Ammon's horn (tissue), 1 donor: Measurements from ENCODE around the gene CCL28.
"Not testable (repeated sequence)": the region's sequence is repeated elsewhere in the genome, so short reads cannot be mapped to it uniquely, and the experiment has no call there.

ENCODE experiments used
- DNase-seq: peaks from one replicate; pipeline ENCODE4 v3.0.0-alpha.2; 2016; ENCODE audit warnings: low spot score

CCL28 gene

DNA sequence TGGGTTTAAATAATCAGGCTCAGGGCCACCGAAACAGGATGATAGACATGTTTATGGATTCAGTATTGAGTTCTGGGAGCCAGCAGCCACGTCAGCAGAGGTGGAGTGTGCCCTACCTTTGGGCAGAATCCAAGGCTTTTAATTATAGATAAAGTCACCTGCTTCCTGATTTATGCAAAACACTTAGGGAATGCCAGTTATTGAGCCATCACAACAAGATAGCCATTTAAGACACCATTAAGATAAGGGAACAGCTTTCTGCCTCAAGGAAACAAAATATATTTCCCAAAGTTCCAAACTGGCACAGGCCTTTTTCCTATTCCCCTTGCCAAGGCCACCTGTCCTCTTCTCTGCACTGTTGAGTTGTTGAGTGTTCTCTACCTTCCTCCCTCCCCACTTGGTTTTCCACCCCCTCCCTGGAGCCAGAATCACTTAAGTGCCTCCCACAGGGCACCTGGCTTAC is 2.4 kb downstream of the CCL28 start:
- no peak for DNase-seq

DNA sequence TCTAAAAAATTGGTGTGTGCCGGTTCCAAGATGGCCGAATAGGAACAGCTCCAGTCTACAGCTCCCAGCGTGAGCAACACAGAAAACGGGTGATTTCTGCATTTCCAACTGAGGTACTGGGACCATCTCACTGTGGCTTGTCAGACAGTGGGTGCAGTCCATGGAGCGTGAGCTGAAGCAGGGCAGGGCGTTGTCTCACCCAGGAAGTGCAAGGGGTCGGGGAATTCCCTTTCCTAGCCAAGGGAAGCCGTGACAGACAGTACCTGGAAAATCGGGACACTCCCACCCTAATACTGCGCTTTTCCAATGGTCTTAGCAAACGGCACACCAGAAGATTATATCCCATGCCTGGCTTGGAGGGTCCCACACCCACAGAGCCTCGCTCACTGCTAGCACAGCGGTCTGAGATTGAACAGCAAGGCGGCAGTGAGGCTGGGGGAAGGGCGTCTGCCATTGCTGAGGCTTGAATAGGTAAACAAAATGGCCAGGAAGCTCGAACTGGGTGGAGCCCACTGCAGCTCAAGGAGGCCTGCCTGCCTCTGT is 9.6 kb downstream of the CCL28 start:
- DNase-seq, result not testable (repeated sequence)

DNA sequence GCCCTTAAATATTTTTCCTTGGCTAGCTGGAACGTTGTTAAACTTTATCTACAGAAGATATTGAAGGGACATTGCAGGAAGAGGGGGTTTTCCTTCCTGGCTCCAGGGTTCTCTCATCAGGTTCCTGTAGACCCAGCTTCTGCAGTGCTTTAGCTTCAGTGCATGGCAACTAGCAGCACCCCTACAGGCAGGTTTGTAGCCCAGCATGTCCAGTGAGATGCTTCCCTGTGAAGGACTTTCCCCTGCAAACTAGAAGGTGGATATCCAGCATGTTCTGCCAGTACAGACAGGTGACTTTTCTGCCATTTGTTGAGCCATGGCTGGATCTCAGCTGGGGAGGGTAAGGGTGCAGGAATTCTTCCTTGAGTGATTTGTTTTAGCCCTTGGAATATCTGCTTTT is 10.4 kb downstream of the CCL28 start:
- DNase-seq, result no peak

DNA sequence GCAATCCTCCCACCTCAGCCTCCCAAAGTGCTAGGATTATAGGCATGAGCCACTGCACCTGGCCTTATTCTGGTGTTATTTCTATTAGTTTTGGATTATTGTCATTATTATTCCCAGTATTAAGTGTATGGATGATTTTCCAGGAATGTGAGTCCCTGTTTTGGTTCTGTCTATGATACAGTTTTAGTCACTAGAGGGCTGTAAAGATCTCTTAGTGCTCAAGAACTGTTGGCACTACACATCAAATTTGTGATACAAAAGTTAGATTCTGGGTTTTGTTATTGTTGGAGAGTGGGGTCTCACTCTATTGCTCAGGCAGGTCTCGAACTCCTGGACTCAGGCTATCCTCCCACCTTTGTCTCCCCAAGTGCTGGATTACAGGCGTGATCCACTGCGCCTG is 12.1 kb downstream of the CCL28 start:
- DNase-seq, result no peak

DNA sequence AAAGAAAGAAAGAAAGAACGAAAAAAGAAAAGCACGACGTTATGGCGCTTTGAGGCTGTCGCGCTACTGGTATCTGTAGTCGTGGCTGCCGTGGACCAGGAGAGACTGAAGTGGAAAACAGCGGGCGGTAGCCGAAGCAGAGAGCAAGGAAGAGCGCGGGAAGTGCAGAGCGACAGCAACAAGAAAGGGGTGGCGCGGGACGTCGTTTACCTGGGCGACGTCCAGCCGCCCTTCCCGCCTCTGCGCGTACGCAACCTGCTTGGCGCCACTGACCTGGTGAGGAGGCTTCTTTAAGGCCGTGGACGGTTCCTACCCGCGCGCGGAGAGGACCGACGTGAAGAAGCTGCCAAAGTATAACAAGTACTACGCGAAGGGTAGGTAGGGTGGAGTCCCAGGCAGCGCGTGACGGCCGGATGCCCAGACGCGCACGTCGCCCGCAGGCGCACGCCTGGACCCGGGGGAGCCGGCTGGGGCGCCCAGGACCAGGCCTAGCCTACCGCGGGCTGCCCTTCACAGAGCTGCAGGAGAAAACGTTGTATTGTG is 15.4 kb downstream of the CCL28 start:
- DNase-seq, result peak; percentile 8

DNA sequence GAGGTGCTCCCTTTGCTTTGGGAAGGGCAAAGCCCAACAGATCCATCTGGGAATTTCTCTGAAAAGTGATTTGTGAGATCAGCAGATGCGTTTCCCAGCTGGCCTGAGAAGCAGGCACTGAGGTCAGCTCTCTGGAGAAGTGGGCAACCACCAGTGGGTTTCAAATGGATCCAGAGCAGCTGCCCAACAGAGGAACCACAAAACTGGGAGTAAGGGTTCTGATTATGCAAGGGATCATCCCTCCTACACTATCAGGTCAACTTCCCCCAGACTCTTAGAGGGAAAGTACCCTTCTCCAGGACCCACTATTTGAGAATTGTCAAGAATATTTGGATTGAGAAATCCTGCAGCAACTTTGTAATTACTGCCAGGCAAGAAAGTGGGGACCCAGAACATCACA is 21.7 kb downstream of the CCL28 start:
- no peak for DNase-seq

DNA sequence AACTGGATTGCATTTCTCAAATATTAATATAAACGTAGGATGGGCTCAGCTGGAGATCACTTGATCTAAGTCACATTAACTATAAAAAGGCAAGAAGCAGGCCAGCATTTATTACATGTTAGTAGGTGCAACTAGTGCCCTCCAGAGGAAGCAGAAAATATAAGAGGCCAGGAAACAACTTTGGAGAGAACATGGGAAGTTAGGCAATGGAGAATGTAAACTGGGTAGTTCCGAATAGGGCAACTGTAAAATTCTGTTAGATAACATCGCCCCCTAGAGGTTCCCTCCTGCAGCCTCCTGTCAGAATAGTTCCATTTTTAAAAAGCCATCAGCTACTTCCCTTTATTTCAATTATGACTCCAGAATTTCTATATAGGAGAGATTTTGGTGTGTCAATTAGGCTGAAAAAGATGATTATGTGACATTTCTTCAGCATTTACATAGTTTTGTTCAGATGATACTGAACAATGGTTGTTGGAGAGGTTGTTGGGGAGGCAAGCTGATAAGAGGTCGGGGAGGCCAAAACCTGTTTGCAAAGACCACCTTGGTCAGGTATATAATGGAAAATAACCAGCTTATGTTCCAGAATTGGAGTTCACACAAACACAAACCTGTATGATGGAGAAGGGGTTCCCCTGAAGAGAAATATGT is 22.4 kb downstream of the CCL28 start:
- peak; percentile 83 for DNase-seq

DNA sequence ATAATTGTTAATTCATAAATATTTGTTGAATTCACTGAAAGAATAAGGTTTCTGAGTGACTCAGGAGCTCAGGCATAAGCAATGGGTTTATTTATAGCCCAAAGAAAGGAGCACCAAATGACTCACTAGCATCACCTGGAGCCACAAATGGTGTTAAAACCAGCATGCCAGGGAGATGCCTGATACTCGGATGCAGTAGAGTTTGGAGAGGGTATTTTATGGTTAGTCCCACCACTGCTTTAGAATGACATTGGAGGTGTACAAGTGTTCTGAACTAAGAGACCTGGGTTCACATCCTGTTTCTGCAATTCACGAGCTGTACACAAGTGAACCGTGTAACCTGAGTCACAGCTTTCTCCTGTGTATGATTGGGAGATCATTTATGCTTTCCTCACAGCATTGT is 25.2 kb downstream of the CCL28 start:
- no peak for DNase-seq

DNA sequence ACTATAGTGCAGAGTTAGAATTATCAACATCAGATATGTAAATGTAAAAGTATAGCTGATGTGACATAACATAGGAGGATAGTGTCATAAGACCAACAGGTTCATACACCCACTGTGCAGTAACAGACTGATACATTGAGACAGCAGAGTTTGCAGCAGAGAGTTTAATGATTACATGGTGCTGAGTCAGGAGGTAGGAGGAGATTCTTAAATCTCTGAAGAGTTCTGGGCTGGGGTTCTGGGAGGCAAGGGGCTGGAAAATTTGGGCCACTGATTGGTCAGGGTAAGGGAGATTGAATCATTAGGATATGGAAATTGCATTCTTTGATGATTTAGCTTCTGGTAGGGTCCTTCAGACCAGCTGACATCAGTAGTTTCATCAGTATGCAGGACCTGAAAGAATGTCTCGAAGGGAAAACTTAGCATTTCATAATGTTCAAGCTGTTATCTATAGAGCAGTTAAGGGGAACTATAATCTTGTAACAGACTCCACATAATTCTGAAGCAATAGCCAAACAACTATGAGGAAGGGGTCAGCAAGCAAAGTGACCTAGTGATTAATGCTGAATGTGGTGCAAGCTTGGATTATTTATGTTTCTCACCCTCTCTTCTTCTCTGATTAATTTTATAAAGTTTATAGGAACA is 35.6 kb downstream of the CCL28 start:
- DNase-seq, result no peak

DNA sequence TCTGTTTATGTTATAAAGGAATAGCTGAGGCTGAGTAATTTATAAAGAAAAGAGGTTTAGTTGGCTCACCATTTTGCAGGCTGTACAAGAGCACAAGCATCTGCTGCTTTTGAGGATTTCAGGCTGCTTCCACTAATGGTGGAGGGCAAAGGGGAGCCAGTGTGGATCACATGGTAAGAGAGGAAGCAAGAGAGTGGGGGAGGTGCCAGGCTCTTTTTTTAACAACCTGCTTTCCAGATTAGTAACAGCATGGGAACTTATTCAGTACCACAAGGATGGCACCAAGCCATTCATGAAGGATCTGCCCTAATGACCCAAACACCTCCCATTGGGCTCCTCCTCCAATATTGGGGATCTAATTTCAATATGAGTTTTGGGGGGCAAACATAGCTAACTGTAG is 40.4 kb downstream of the CCL28 start:
- DNase-seq, result no peak

DNA sequence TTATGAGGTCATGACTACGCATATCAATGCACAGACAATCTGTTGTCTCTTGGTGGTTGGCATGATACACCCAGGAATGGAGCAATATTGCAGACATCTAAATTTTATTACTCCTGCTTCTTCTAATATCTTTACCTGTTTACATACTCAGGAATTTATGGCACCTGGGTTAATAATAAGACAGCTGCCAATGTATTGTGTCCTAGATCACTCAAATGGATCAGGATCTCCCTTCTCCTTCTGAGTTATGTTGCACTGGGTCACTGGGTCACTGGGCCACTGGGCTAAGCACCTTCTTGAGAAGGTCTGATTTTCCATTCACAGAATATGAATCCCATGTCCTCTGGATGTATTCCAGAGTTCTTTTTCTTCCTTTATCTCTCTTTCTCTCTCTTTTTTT is 41.8 kb downstream of the CCL28 start:
- no peak for DNase-seq

DNA sequence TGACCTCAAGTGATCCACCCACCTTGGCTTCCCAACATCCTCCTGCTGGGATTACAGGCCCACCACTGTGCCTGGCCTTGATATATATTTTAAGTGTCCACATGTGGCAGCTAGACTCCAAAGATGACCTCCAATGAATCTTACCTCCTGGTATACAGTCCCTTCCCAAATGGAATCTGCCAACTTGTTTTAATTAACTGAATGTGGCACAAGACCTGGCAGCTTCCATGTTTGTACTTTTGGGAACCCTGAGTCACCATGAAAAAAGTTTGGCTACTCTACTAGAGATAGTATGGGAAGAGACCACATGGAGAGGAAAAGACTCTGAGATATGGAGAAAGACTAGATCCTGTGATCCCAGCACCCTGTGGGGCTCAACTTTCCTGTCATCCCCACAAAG is 42.5 kb downstream of the CCL28 start:
- DNase-seq, result no peak

DNA sequence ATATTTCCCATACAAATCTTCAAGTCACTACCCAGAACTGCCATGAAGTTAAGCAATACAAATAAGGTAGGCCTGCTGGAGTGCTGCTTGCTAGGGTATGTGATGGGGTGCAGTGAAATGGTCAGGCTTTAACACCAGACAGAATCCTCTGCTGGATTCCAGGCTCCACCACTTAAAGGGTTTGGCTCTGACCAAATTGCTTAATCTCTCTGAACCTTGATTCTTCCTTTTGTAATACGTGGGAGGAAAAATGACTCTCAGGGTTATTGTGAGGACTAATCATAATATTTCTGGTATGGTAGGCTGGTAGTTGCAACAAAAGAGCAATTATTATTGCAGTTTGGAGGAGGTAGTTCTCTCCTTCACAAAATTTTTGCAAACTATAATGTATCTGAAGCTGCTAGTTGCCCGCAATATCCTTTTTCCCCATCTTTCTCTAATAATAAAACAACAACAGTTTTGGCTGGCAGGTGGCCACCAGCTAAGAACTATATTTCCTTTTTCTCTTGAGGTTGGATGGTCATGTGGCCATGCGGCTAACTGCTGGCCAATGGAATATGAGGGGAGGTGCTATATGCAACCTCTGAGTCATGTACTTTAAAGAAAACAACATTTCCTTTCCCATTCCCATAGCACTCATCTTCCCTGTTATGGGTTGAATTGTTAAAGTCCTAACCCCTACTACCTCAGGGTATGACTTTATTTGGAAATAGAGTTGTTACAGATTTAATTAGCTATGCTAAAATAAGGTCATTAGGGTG is 44.1 kb downstream of the CCL28 start:
- DNase-seq, result no peak

DNA sequence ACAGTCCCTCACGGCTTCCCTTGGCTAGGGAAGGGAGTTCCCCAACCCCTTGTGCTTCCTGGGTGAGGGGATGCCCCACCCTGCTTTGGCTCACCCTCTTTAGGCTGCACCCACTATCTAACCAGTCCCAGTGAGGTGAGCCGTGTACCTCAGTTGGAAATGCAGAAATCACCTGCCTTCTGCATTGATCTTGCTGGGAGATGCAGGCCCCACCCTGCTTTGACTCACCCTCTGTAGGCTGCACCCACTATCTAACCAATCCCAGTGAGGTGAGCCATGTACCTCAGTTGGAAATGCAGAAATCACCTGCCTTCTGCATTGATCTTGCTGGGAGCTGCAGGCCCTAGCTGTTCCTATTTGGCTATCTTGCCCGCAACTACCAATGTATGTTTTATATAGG is 44.7 kb downstream of the CCL28 start:
- no peak for DNase-seq

DNA sequence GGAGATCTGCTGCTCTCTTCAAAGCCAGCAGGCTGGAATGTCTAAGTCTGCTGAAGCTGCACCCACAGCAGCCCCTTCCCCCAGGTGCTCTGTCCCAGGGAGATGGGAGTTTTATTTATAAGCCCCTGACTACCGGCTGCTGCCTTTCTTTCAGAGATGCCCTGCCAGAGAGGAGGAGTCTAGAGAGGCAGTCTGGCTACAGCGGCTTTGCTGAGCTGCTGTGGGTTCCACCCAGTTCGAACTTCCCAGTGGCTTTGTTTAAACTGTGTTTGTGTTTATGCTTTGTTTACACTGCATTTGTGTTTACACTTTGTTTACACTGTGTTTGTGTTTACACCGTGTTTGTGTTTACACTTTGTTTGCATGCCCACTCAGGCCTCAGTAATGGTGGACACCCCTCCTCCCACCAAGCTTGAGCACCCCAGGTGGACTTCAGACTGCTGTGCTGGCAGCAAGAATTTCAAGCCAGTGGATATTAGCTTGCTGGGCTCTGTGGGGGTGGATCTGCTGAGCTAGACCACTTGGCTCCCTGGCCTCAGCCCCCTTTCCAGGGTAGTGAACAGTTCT is 45.4 kb downstream of the CCL28 start:
- not testable (repeated sequence) for DNase-seq

DNA sequence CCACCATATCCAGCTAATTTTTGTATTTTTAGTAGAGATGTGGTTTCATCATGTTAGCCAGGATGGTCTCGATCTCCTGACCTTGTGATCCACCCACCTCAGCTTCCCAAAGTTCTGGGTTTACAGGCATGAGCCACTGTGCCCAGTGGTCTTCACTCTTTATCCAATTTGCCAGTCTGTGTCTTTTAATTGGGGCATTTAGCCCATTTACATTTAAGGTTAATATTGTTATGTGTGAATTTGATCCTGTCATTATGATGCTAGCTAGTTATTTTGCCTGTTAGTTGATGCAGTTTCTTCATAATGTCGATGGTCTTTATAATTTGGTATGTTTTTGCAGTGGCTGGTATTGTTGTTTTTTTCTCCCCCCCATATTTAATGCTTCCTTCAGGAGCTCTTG is 47.0 kb downstream of the CCL28 start:
- DNase-seq, result not testable (repeated sequence)

DNA sequence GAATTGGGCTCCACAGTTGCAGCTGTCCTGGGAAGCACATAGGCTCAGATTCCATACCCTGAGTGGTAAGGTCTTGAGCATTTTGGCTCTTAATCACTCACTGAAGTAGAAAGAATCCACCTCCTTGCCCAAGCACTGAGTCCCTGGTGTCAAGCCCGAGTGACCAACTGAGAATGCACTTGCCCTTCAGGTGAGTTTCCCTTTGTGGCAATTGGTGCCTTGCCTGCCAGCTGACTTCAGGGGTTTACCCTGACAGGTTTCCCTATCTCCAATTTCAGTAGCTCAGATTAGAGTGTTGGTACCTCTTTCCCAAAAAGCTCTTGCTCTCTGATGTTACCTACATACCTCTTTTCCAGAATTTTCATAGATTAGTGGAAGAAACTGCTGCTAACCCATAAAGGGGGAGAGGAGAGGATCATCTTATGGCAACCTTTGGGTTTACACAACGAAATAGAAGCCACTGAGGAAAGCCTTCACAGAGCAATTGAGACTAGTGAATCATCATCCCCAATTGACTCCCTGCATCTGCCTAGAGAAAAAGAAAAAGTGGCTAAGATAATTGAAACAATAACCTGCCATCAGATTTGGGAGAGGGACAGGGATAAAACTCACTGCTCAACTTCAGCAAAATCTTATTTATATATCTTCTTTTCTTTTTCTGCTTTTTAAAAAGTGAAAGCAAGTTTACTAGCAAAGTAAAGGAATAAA is 48.6 kb downstream of the CCL28 start:
- no peak for DNase-seq

DNA sequence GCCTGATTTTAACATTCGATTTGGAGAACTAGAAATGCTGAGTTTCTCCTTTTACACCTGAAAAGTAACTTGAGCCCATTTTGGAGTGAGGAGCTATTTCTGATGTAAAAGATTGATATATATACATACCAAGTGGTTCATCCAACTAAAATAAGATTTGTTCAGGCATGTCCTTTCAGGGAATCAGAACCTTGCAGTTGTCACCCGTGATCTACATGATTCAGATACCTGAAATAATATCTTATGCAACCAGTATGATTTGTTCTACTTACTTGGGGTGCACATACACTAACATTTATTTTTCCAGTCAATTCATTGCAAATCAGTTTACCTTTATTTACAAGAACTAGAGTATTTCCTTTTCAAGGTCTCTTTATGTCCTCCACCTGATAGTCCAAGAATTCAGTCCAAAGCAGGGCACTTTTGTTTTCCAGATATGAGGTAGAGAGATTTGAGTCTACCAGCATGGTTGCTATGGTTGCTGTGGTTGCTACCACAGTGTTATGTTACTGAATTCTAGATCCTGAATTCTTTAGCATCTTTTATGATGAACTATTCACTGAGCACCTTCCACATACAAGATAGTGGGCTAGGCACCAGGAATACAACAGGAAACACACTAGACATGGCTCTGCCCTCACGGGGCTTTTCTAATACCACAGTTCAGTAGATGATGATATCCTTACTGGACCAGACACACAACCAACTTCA is 49.3 kb downstream of the CCL28 start:
- DNase-seq, result no peak

DNA sequence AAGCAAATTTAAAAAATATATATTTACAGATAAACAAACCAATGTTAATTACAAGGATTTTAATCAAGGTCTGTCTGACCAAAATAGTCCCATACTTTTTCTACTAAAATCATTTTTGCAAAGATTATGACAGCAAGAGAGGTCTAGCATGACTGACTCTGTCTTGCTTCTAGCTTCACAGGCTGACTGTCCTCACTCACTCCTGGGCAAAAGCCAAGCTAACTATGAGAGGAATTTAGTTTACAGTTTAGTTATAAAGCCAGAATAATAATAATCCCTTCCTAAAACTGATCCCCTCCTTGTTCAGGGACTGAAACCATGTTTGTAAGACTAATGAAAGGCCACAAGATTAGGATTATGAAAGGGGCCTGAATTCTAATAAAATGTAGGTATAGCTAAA is 53.5 kb downstream of the CCL28 start:
- no peak for DNase-seq

DNA sequence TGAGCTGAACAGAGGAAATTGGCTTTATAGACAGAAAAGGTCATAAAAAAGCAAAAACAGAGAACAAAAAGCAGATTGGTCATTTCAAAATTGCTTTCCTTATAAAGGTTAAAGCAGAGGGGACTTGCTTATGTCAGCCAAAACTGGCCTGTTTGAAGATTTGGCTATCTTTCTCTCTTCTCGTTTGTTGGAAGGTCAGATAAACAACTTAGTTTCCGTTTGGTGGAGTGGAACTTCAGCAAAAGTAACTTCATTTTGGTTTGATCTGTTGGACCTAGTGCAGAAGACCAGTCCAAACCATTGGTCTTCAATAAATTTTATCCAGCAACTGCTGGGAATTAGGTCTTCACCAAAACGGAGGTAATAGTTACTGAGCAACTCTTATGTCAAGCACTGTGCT is 53.9 kb downstream of the CCL28 start:
- no peak for DNase-seq

DNA sequence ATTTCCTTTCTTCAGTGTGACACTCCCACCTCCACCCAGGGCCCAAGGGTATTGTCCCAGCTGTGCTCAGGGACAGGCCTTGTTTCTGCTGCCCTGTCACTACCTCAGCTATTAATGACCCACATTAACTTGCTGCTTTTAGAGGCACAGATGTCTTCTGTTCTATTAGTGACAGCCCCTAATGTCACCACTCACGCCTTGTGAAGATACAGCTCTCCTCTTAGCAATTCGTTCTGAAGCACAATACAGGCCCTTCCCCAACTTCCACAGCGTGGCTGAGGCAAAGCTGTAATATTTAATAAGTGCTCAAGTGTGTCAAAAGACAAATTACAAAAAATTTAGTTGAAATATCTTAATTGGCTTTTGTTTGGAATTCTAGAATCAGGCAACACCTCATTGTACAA is 54.3 kb downstream of the CCL28 start:
- no peak for DNase-seq
